Measurements from ENCODE around the gene CYB5R4. TPM values are rescaled to one million over a fixed set of nuclear protein-coding genes. Genes with fewer than 3 reads are reported as not detected.
"Not testable (repeated sequence)": the region's sequence is repeated elsewhere in the genome, so short reads cannot be mapped to it uniquely, and the experiment has no call there.

The CYB5R4 gene
- total RNA-seq, 1 experiment from 2014 or later, result 23.7 TPM

DNA sequence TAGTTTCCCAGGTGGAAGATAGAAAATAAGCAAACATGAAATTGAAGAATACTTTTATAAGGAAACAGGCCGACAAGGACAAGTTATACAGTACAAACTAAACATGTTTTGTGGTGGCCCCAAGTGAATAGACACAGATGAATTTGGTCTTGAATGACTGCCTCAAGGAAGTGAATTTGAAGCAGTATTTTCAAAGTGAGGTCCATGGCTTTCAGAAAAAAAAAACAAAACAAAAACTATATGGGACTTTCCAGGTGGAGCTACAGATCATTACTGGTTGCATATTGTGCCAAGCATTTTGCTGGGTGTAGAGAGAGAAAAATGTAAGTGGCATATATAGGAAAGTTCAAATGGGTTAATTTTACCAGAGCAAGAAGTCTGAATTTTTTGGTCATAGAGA, 68.8 kb downstream of the CYB5R4 start:
- Mint-ChIP-seq H3K4me3 (ENCODE audit: unreplicated experiment) (no peak overlapping the region), H3K4me1 (ENCODE audit: low read depth, unreplicated experiment) (no peaks in the 10 kb centered on the region), H3K9me3 (ENCODE audit: unreplicated experiment) (no peaks in the 10 kb centered on the region), H3K36me3 (ENCODE audit: insufficient read depth, unreplicated experiment) (no peaks in the 10 kb centered on the region), H3K27me3 (ENCODE audit: insufficient read depth, unreplicated experiment) (no peaks in the 10 kb centered on the region), H3K27ac (ENCODE audit: unreplicated experiment) (no peak overlapping the region)
- intact Hi-C loops (cut with micrococcal nuclease; ENCODE audit: unreplicated experiment), result no loop called here
- H3K9me3 ChIP-seq, result no peaks in the 10 kb centered on the region
- BruUV-seq (replicated peaks), result no TSS peak
- no peaks in the 10 kb centered on the region for H3K27me3 ChIP-seq (replicated peaks; ENCODE audit: control insufficient read depth, insufficient read depth, low read length)
- no peaks in the 10 kb centered on the region for H3K4me1 ChIP-seq
- no peak for DNase-seq
- no peak for TF ChIP-seq CTCF (IDR thresholded peaks at IDR 0.05; ENCODE audit: insufficient read depth in 1 of 2, low read depth in 1 of 2, low read length in 1 of 2, severe bottlenecking in 1 of 2, unreplicated experiment in 1 of 2)
- H3K4me3 ChIP-seq (ENCODE audit: low read depth, low read length), result no peak overlapping the region
- no peaks in the 10 kb centered on the region; the same call in 1 of the 2 replicates for H3K36me3 ChIP-seq (ENCODE audit: control insufficient read depth, insufficient read depth, low read length)
- ChIA-PET POLR2A (no interaction called here), CTCF (no interaction called here)

DNA sequence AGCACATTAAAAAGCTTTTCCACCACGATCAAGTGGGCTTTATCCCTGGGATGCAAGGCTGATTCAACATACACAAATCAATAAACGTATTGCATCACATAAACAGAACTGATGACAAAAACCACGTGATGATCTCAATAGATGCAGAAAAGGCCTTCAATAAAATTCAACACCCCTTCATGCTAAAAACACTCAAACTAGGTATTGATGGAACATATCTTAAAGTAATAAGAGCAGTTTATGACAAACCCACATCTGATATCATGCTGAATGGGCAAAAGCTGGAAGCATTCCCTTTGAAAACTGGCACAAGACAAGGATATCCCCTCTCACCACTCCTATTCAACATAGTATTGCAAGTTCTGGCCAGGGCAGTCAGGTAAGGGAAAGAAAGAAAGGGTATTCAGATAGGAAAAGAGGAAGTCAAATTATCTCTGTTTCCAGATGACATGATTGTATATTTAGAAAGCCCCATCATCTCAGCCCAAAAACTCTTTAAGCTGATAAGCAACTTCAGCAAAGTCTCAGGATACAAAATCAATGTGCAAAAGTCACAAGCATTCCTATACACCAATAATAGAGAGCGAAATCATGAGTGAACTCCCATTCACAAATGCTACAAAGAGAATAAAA, 86.8 kb downstream of the CYB5R4 start:
- BruUV-seq (replicated peaks); H3K27me3 ChIP-seq (replicated peaks; ENCODE audit: control insufficient read depth, insufficient read depth, low read length); H3K9me3 ChIP-seq; H3K27ac Mint-ChIP-seq (ENCODE audit: unreplicated experiment); H3K36me3 ChIP-seq (ENCODE audit: control insufficient read depth, insufficient read depth, low read length); intact Hi-C loops (cut with micrococcal nuclease; ENCODE audit: unreplicated experiment); H3K4me3 ChIP-seq (ENCODE audit: low read depth, low read length); H3K4me3 Mint-ChIP-seq (ENCODE audit: unreplicated experiment); CTCF ChIA-PET; H3K4me1 Mint-ChIP-seq (ENCODE audit: low read depth, unreplicated experiment); H3K27me3 Mint-ChIP-seq (ENCODE audit: insufficient read depth, unreplicated experiment); DNase-seq; POLR2A ChIA-PET; H3K4me1 ChIP-seq: not testable (repeated sequence)
- H3K9me3 Mint-ChIP-seq (ENCODE audit: unreplicated experiment), result peaks cover 39% of the 10 kb centered on the region
- peaks cover 13% of the 10 kb centered on the region for H3K36me3 Mint-ChIP-seq (ENCODE audit: insufficient read depth, unreplicated experiment)

DNA sequence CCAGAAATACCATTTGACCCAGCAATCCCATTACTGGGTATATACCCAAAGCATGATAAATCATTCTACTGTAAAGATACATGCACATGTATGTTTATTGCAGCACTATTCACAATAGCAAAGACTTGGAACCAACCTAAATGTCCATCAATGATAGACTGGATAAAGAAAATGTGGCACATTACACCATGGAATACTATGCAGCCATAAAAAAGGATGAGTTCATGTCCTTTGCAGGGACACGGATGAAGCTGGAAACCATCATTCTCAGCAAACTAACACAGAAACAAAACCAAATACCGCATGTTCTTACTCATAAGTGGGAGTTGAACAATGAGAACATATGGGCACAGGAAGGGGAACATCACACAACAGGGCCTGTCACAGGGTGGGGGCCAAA, 88.5 kb downstream of the CYB5R4 start:
- intact Hi-C loops (cut with micrococcal nuclease; ENCODE audit: unreplicated experiment); H3K27ac Mint-ChIP-seq (ENCODE audit: unreplicated experiment); H3K4me1 ChIP-seq; H3K36me3 ChIP-seq (ENCODE audit: control insufficient read depth, insufficient read depth, low read length); H3K4me3 Mint-ChIP-seq (ENCODE audit: unreplicated experiment); H3K27me3 Mint-ChIP-seq (ENCODE audit: insufficient read depth, unreplicated experiment); BruUV-seq (replicated peaks); CTCF ChIA-PET; H3K4me3 ChIP-seq (ENCODE audit: low read depth, low read length); H3K27me3 ChIP-seq (replicated peaks; ENCODE audit: control insufficient read depth, insufficient read depth, low read length); DNase-seq; POLR2A ChIA-PET; H3K4me1 Mint-ChIP-seq (ENCODE audit: low read depth, unreplicated experiment); H3K9me3 ChIP-seq: not testable (repeated sequence)
- Mint-ChIP-seq H3K36me3 (ENCODE audit: insufficient read depth, unreplicated experiment) (peaks cover 13% of the 10 kb centered on the region), H3K9me3 (ENCODE audit: unreplicated experiment) (peaks cover 39% of the 10 kb centered on the region)

GRCh38 chr6:83948851-83949250, 89.4 kb downstream of the CYB5R4 start:
- H3K4me1 Mint-ChIP-seq (ENCODE audit: low read depth, unreplicated experiment), result peaks cover 14% of the 10 kb centered on the region
- intact Hi-C loops (cut with micrococcal nuclease; ENCODE audit: unreplicated experiment), result no loop called here

GRCh38 chr6:83951423-83951822, 91.9 kb downstream of the CYB5R4 start:
- intact Hi-C loops (cut with micrococcal nuclease; ENCODE audit: unreplicated experiment), result loop anchor here (10.0 kb wide), 2 partner anchors 83 to 223 kb away; partner anchors contain the start of gene MRAP2
- H3K36me3 Mint-ChIP-seq (ENCODE audit: insufficient read depth, unreplicated experiment); H3K27me3 Mint-ChIP-seq (ENCODE audit: insufficient read depth, unreplicated experiment); H3K4me3 Mint-ChIP-seq (ENCODE audit: unreplicated experiment); H3K27me3 ChIP-seq (replicated peaks; ENCODE audit: control insufficient read depth, insufficient read depth, low read length); POLR2A ChIA-PET; H3K27ac Mint-ChIP-seq (ENCODE audit: unreplicated experiment); DNase-seq; H3K36me3 ChIP-seq (ENCODE audit: control insufficient read depth, insufficient read depth, low read length); H3K9me3 Mint-ChIP-seq (ENCODE audit: unreplicated experiment); H3K9me3 ChIP-seq; H3K4me3 ChIP-seq (ENCODE audit: low read depth, low read length); BruUV-seq (replicated peaks); CTCF ChIA-PET: not testable (repeated sequence)
- peaks cover 14% of the 10 kb centered on the region for H3K4me1 Mint-ChIP-seq (ENCODE audit: low read depth, unreplicated experiment)
- H3K4me1 ChIP-seq, result peaks cover 15% of the 10 kb centered on the region

More at GRCh38 chr6:83948851-83949250, 89.4 kb downstream of the CYB5R4 start:
- H3K9me3 Mint-ChIP-seq (ENCODE audit: unreplicated experiment), result peaks cover 31% of the 10 kb centered on the region
- POLR2A ChIA-PET, result no interaction called here
- Histone ChIP-seq H3K9me3 (no peaks in the 10 kb centered on the region), H3K36me3 (ENCODE audit: control insufficient read depth, insufficient read depth, low read length) (no peaks in the 10 kb centered on the region), H3K4me1 (no peaks in the 10 kb centered on the region), H3K4me3 (ENCODE audit: low read depth, low read length) (no peak overlapping the region), H3K27me3 (replicated peaks; ENCODE audit: control insufficient read depth, insufficient read depth, low read length) (no peaks in the 10 kb centered on the region)
- peaks cover 7% of the 10 kb centered on the region for H3K36me3 Mint-ChIP-seq (ENCODE audit: insufficient read depth, unreplicated experiment)
- no peak for DNase-seq
- no peak overlapping the region for H3K4me3 Mint-ChIP-seq (ENCODE audit: unreplicated experiment)
- CTCF ChIA-PET, result no interaction called here
- no peaks in the 10 kb centered on the region for H3K27me3 Mint-ChIP-seq (ENCODE audit: insufficient read depth, unreplicated experiment)
- H3K27ac Mint-ChIP-seq (ENCODE audit: unreplicated experiment), result no peak overlapping the region
- no peak for TF ChIP-seq CTCF (IDR thresholded peaks at IDR 0.05; ENCODE audit: insufficient read depth in 1 of 2, low read depth in 1 of 2, low read length in 1 of 2, severe bottlenecking in 1 of 2, unreplicated experiment in 1 of 2)
- no TSS peak for BruUV-seq (replicated peaks)
